Adrenal gland (tissue), 5 donors: Measurements from ENCODE around the gene UBA7.

ENCODE experiments used
- CTCF ChIP-seq, 6 experiments: fragments of 450-650 bp in 4 of 6; fragments of 200-600 bp in 2 of 6; sonication (generic) in 1 of 6; IDR thresholded peaks; 1 replicate in 5 of 6; 2 replicates in 1 of 6; pipeline versions ENCODE4 v1.5.1 to v1.8.0; 2016 to 2021; ENCODE audit warnings: antibody characterized with exemption in 6 of 6, mild to moderate bottlenecking in 2 of 6, moderate library complexity in 1 of 6
- POLR2A ChIP-seq, 2 donors: fragments of 450-650 bp; IDR thresholded peaks; one replicate each; pipeline ENCODE4 v1.6.1; 2017; ENCODE audit warnings: antibody characterized with exemption in 2 of 2, mild to moderate bottlenecking in 2 of 2, moderate library complexity in 1 of 2
- donor health status: DM: no; HTN: no; CAD: no.

GRCh38 chr3:49771340-49771938, 42.3 kb downstream of the UBA7 start:
- no peak for TF ChIP-seq CTCF (IDR thresholded peaks at IDR 0.05)
- no peak for TF ChIP-seq POLR2A (IDR thresholded peaks at IDR 0.05)
